Kidney epithelial cell (primary cell): ENCODE measurements around the gene FTO. TPM values are rescaled to one million over a fixed set of nuclear protein-coding genes. Genes with fewer than 3 reads are reported as not detected.

ENCODE experiments used
- DNase-seq: peaks from one replicate; pipeline ENCODE4 v3.0.0-alpha.2; 2010; ENCODE audit warnings: low read depth
- H3K27me3 ChIP-seq: 2 replicates; pipeline ENCODE4 v1.6.0; 2011; ENCODE audit warnings: low read length; ENCODE audit not compliant: control insufficient read depth, insufficient read depth
- H3K36me3 ChIP-seq: 2 replicates; pipeline ENCODE4 v1.5.1; 2011; ENCODE audit warnings: low read length; ENCODE audit not compliant: control insufficient read depth, insufficient read depth
- H3K4me3 ChIP-seq: 2 replicates; pipeline ENCODE4 v1.5.1; 2011; ENCODE audit warnings: low read depth, mild to moderate bottlenecking, control low read depth, low read length
- CTCF ChIP-seq: IDR thresholded peaks from 2 replicates; pipeline ENCODE4 v1.5.1; 2011; ENCODE audit warnings: mild to moderate bottlenecking, moderate library complexity, low read length, control low read depth, inconsistent platforms; ENCODE audit not compliant: insufficient read depth, poor library complexity, severe bottlenecking
- total RNA-seq: library from RNA; depleted of rRNA; stranded (reverse); fragments of >200 nt; gene quantifications from 2 replicates; pipeline ENCODE4 v1.2.3, GENCODE V29; 2015

Gene FTO
- total RNA-seq, 1 donor from 2014 or later: 66.9 TPM

GRCh38 chr16:53744449-53744848 lies 40.5 kb downstream of the FTO start:
- Histone ChIP-seq H3K27me3 (no peaks in the 10 kb centered on the region), H3K36me3 (no peaks in the 10 kb centered on the region), H3K4me3 (no peak overlapping the region)
- TF ChIP-seq CTCF: no peak
- no peak for DNase-seq

GRCh38 chr16:53745086-53745485 lies 41.1 kb downstream of the FTO start:
- no peak for DNase-seq
- Histone ChIP-seq H3K4me3 (no peak overlapping the region), H3K36me3 (no peaks in the 10 kb centered on the region), H3K27me3 (no peaks in the 10 kb centered on the region)
- no peak for TF ChIP-seq CTCF

- peak; percentile 31 for TF ChIP-seq CTCF
- Histone ChIP-seq H3K4me3 (no peak overlapping the region), H3K27me3 (no peaks in the 10 kb centered on the region), H3K36me3 (no peaks in the 10 kb centered on the region)
- no peak for DNase-seq
Observed at GRCh38 chr16:53745753-53746266, 41.9 kb downstream of the FTO start.

- Histone ChIP-seq H3K36me3 (no peaks in the 10 kb centered on the region), H3K27me3 (no peaks in the 10 kb centered on the region), H3K4me3 (no peak overlapping the region)
- TF ChIP-seq CTCF: no peak
- no peak for DNase-seq
Observed at GRCh38 chr16:53752560-53752959, 48.6 kb downstream of the FTO start.

- no peaks in the 10 kb centered on the region for H3K36me3 ChIP-seq
- no peaks in the 10 kb centered on the region for H3K27me3 ChIP-seq
- no peak for DNase-seq
- H3K4me3 ChIP-seq: no peak overlapping the region
- TF ChIP-seq CTCF: no peak
Observed at GRCh38 chr16:53753431-53753830, 49.5 kb downstream of the FTO start.
